Ovary (tissue), 3 donors: ENCODE results near the gene CTBP2.

Experiments used
- EP300 ChIP-seq: sonication (generic); formaldehyde crosslinking; IDR thresholded peaks from one replicate; pipeline ENCODE4 v1.6.1; 2017; ENCODE audit warnings: antibody characterized with exemption
- TF ChIP-seq, protein P1 (sequence below), 3 donors: fragments of 450-650 bp in 2 of 3; fragments of 200-600 bp in 1 of 3; IDR thresholded peaks; one replicate each; pipeline versions ENCODE4 v1.5.1 to v1.8.0; 2016 to 2022; ENCODE audit warnings: antibody characterized with exemption in 3 of 3, mild to moderate bottlenecking in 1 of 3
- donor health status: DM: no; HTN: no; CAD: no.

DNA sequence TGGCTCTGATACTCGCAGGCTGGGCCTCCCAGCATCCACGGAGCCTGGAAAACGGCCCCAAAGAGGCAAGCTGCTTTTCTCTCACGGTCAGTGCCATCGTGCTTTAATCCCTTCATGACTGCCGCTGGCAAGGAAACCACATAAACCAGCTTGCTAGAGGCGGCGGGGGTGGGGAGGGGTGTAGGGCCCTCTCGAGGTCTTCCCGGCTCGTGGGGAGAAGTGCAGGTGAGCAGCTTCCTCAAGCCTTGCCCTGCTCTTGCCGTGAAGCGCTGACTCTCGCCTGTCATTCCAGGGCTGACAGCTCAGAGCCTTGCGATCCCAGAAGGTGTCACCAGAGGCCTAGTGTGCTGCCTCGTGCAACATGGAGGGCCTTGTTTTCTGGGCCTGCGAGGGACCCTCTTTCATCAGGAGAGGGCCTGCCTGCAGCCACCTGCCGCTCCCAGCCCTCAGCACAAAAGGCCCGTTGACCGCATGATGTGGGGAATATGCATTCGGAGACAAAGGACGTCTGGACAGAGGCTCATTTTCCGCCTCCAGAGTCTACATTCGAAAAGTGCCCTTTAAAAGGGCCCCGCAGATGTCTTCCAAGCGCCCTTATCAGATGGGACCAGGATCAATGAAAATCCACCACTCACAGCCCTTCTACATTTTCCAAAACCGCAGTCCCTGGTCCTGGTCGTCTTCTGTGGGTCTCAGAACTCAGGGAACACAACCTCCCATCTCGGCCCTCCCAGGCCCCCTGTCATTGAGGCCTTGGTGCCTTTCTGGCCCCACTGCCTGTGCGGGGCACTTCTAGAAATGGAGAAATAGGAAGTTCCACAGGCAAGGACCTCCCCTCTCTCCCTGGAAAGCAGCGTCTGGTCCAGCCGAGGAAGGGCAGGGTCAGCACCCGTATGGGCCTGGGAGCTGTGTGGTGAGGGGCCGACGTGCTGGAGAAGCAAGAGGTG lies 159.7 kb downstream of the CTBP2 start:
- TF ChIP-seq, protein P1, sequence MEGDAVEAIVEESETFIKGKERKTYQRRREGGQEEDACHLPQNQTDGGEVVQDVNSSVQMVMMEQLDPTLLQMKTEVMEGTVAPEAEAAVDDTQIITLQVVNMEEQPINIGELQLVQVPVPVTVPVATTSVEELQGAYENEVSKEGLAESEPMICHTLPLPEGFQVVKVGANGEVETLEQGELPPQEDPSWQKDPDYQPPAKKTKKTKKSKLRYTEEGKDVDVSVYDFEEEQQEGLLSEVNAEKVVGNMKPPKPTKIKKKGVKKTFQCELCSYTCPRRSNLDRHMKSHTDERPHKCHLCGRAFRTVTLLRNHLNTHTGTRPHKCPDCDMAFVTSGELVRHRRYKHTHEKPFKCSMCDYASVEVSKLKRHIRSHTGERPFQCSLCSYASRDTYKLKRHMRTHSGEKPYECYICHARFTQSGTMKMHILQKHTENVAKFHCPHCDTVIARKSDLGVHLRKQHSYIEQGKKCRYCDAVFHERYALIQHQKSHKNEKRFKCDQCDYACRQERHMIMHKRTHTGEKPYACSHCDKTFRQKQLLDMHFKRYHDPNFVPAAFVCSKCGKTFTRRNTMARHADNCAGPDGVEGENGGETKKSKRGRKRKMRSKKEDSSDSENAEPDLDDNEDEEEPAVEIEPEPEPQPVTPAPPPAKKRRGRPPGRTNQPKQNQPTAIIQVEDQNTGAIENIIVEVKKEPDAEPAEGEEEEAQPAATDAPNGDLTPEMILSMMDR (IDR thresholded peaks at IDR 0.05) = peak in 1 of 3 donors; percentile 16
- TF ChIP-seq EP300 = no peak
